ENCODE data around the gene GFM1. TPM values are rescaled to one million over a fixed set of nuclear protein-coding genes. Genes with fewer than 3 reads are reported as not detected.
A peak's percentile ranks its signal among the peaks of the same experiment; 100 is the strongest.

GFM1 gene
- total and polyA plus RNA-seq, 2 donors (not counting 1 experiment from before 2014, with no cell fraction given): 9.8 to 46.0 TPM

GRCh38 chr3:158642474-158643210 is 1.7 kb upstream of the GFM1 start:
- H3K4me3 Mint-ChIP-seq: peak overlapping the region; percentile 29
- Histone ChIP-seq H3K9me3 (ENCODE audit: control extremely low read depth in 1 of 3, control insufficient read depth in 2 of 3, insufficient read depth in 1 of 3, low read length in 2 of 3) (no peaks in the 10 kb centered on the region), H3K4me1 (ENCODE audit: control insufficient read depth in 2 of 2, insufficient read depth in 2 of 2, low read length in 2 of 2) (peaks cover 4 to 11% of the 10 kb centered on the region in 2 donors), H4K20me1 (ENCODE audit: control insufficient read depth, insufficient read depth, low read length, poor library complexity, severe bottlenecking) (no peaks in the 10 kb centered on the region), H3K27me3 (replicated peaks in 1 of 4; ENCODE audit: control extremely low read depth in 1 of 4, control insufficient read depth in 3 of 4, insufficient read depth in 4 of 4, low read length in 3 of 4) (no peaks in the 10 kb centered on the region), H3K9ac (ENCODE audit: low read length) (no peak overlapping the region), H3K4me3 (ENCODE audit: control extremely low read depth in 1 of 5, extremely low read depth in 1 of 5, insufficient read depth in 1 of 5, low read depth in 2 of 5, low read length in 4 of 5) (no peak overlapping the region), H3K79me2 (ENCODE audit: control insufficient read depth, insufficient read depth, low read length) (peaks cover 21% of the 10 kb centered on the region), H3K27ac (ENCODE audit: low read length in 2 of 2) (no peak overlapping the region), H3K36me3 (replicated peaks in 1 of 2; ENCODE audit: control extremely low read depth in 1 of 2, control insufficient read depth in 1 of 2, extremely low read depth in 1 of 2, insufficient read depth in 2 of 2, low read length in 1 of 2) (no peaks in the 10 kb centered on the region), H3K4me2 (replicated peaks; ENCODE audit: low read depth, low read length, poor library complexity, severe bottlenecking) (no peak overlapping the region), H2AFZ (ENCODE audit: insufficient read depth, low read depth, low read length, poor library complexity, severe bottlenecking) (no peak overlapping the region)
- intact Hi-C loops (cut with micrococcal nuclease): loop anchor here (5.0 to 10.0 kb wide), 3 partner anchors 1480 to 1970 kb away; partner anchors contain the start of genes CCNL1, KPNA4 and TIPARP
- CTCF ChIA-PET: interaction anchor here (1.4 to 1.9 kb wide), 2 partner anchors 9 to 16 kb away, joined by 4 to 7 read pairs; no protein-coding TSS in a partner anchor
- ATAC-seq (ENCODE audit: low read depth) (no peak), DNase-seq (no peak)
- WGBS (ENCODE audit: insufficient coverage): 100% methylated on average over 3 of the region's 6 CpGs
- H3K9me3 Mint-ChIP-seq (ENCODE audit: insufficient read depth): no peaks in the 10 kb centered on the region
- TF ChIP-seq EZH2 (IDR thresholded peaks at IDR 0.05; ENCODE audit: borderline replicate concordance, insufficient read depth, low read depth, low read length, poor library complexity, severe bottlenecking): no peak
- TF ChIP-seq, protein P1, sequence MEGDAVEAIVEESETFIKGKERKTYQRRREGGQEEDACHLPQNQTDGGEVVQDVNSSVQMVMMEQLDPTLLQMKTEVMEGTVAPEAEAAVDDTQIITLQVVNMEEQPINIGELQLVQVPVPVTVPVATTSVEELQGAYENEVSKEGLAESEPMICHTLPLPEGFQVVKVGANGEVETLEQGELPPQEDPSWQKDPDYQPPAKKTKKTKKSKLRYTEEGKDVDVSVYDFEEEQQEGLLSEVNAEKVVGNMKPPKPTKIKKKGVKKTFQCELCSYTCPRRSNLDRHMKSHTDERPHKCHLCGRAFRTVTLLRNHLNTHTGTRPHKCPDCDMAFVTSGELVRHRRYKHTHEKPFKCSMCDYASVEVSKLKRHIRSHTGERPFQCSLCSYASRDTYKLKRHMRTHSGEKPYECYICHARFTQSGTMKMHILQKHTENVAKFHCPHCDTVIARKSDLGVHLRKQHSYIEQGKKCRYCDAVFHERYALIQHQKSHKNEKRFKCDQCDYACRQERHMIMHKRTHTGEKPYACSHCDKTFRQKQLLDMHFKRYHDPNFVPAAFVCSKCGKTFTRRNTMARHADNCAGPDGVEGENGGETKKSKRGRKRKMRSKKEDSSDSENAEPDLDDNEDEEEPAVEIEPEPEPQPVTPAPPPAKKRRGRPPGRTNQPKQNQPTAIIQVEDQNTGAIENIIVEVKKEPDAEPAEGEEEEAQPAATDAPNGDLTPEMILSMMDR (IDR thresholded peaks at IDR 0.05): no peak
- no peaks in the 10 kb centered on the region for H3K27me3 Mint-ChIP-seq
- POLR2A ChIA-PET: no interaction called here
- no peak overlapping the region for H3K27ac Mint-ChIP-seq
- peaks cover 22% of the 10 kb centered on the region for H3K4me1 Mint-ChIP-seq

DNA sequence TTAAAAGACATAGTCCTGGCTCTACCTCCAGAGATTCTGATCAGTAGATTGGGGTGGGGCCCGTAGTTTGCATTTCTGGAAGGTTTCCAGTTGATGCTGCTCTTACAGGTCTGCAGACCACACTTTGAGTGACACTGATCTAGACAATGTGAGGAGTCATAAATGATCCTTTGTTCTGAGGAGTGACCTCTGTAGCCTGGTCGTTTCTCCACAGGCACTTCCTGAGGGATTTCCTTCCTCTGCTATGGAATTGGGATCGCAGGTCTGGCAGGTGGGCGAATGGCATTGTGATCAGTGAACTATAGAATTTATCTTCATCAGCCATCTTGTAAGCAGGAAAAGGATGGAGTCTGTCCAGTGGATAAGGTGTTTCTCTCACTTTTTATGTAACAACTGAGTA is 5.5 kb downstream of the GFM1 start:
- ChIA-PET POLR2A (no interaction called here), CTCF (no interaction called here)
- Histone ChIP-seq H4K20me1 (ENCODE audit: control insufficient read depth, insufficient read depth, low read length, poor library complexity, severe bottlenecking) (no peaks in the 10 kb centered on the region), H3K4me2 (replicated peaks; ENCODE audit: low read depth, low read length, poor library complexity, severe bottlenecking) (no peak overlapping the region), H3K9me3 (ENCODE audit: control extremely low read depth in 1 of 3, control insufficient read depth in 2 of 3, insufficient read depth in 1 of 3, low read length in 2 of 3) (no peaks in the 10 kb centered on the region), H3K36me3 (replicated peaks in 1 of 2; ENCODE audit: control extremely low read depth in 1 of 2, control insufficient read depth in 1 of 2, extremely low read depth in 1 of 2, insufficient read depth in 2 of 2, low read length in 1 of 2) (peaks cover 4 to 36% of the 10 kb centered on the region in 2 experiments), H3K4me1 (ENCODE audit: control insufficient read depth in 2 of 2, insufficient read depth in 2 of 2, low read length in 2 of 2) (peaks cover 3 to 7% of the 10 kb centered on the region in 2 donors), H3K4me3 (ENCODE audit: control extremely low read depth in 1 of 5, extremely low read depth in 1 of 5, insufficient read depth in 1 of 5, low read depth in 2 of 5, low read length in 4 of 5) (no peak overlapping the region), H3K27ac (ENCODE audit: low read length in 2 of 2) (no peak overlapping the region), H3K9ac (ENCODE audit: low read length) (no peak overlapping the region), H3K27me3 (replicated peaks in 1 of 4; ENCODE audit: control extremely low read depth in 1 of 4, control insufficient read depth in 3 of 4, insufficient read depth in 4 of 4, low read length in 3 of 4) (no peaks in the 10 kb centered on the region), H3K79me2 (ENCODE audit: control insufficient read depth, insufficient read depth, low read length) (peaks cover 14% of the 10 kb centered on the region), H2AFZ (ENCODE audit: insufficient read depth, low read depth, low read length, poor library complexity, severe bottlenecking) (no peak overlapping the region)
- WGBS (ENCODE audit: insufficient coverage): 56% methylated on average over 2 of the region's 4 CpGs
- TF ChIP-seq EZH2 (IDR thresholded peaks at IDR 0.05; ENCODE audit: borderline replicate concordance, insufficient read depth, low read depth, low read length, poor library complexity, severe bottlenecking): no peak
- TF ChIP-seq, protein P1 (IDR thresholded peaks at IDR 0.05): no peak
- Mint-ChIP-seq H3K27me3 (no peaks in the 10 kb centered on the region), H3K4me3 (no peak overlapping the region), H3K27ac (no peak overlapping the region), H3K4me1 (peaks cover 13% of the 10 kb centered on the region), H3K9me3 (ENCODE audit: insufficient read depth) (no peaks in the 10 kb centered on the region)
- intact Hi-C loops (cut with micrococcal nuclease): loop anchor here (10.0 kb wide), 1 partner anchor 1915 kb away; the partner anchor contains the start of gene KPNA4
- no peak for ATAC-seq (ENCODE audit: low read depth)
- DNase-seq: no peak

All from B cell (primary cell).